Measurements from ENCODE around the gene TEKT2.

- TF ChIP-seq RAD21 (IDR thresholded peaks at IDR 0.05 in 1 of 2, conservative IDR thresholded peaks at IDR 0.05 in 1 of 2; ENCODE audit: low read depth in 2 of 2, low read length in 2 of 2) (no peak), CTCF (IDR thresholded peaks at IDR 0.05; ENCODE audit: control extremely low read depth in 1 of 3, insufficient read depth in 1 of 3, low read depth in 1 of 3, low read length in 3 of 3) (no peak), POU5F1 (IDR thresholded peaks at IDR 0.05; ENCODE audit: low read depth, low read length) (no peak), HDAC2 (IDR thresholded peaks at IDR 0.05; ENCODE audit: borderline replicate concordance in 1 of 2, low read depth in 2 of 2, low read length in 2 of 2) (no peak)
Measured at GRCh38 chr1:36115931-36116330, 32.0 kb downstream of the TEKT2 start.
